ENCODE data around the gene PTPN14.

- TF ChIP-seq, protein P1, sequence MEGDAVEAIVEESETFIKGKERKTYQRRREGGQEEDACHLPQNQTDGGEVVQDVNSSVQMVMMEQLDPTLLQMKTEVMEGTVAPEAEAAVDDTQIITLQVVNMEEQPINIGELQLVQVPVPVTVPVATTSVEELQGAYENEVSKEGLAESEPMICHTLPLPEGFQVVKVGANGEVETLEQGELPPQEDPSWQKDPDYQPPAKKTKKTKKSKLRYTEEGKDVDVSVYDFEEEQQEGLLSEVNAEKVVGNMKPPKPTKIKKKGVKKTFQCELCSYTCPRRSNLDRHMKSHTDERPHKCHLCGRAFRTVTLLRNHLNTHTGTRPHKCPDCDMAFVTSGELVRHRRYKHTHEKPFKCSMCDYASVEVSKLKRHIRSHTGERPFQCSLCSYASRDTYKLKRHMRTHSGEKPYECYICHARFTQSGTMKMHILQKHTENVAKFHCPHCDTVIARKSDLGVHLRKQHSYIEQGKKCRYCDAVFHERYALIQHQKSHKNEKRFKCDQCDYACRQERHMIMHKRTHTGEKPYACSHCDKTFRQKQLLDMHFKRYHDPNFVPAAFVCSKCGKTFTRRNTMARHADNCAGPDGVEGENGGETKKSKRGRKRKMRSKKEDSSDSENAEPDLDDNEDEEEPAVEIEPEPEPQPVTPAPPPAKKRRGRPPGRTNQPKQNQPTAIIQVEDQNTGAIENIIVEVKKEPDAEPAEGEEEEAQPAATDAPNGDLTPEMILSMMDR (IDR thresholded peaks at IDR 0.05; ENCODE audit: low read depth, low read length) = no peak
- TF ChIP-seq POLR2A (IDR thresholded peaks at IDR 0.05; ENCODE audit: extremely low read depth, insufficient read length) = no peak
- TF ChIP-seq, protein P2, sequence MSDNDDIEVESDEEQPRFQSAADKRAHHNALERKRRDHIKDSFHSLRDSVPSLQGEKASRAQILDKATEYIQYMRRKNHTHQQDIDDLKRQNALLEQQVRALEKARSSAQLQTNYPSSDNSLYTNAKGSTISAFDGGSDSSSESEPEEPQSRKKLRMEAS (IDR thresholded peaks at IDR 0.05; ENCODE audit: low read depth, low read length) = no peak
Measured at GRCh38 chr1:214303141-214303930, 248.1 kb downstream of the PTPN14 start.

All from NB4 (cell line).